Medulla oblongata (tissue), 1 donor: ENCODE data around the gene NRG3.

Experiments used
- DNase-seq: peaks from one replicate; pipeline ENCODE4 v3.0.0-alpha.2; 2015; ENCODE audit errors: extremely low spot score

The NRG3 gene

GRCh38 chr10:82084904-82085303, 209.9 kb downstream of the NRG3 start:
- DNase-seq: no peak

GRCh38 chr10:82089327-82089726, 214.3 kb downstream of the NRG3 start:
- DNase-seq: peak; percentile 3

GRCh38 chr10:82091413-82091812, 216.4 kb downstream of the NRG3 start:
- no peak for DNase-seq

- DNase-seq: no peak
These were observed 217.1 kb downstream of the NRG3 start for GRCh38 chr10:82092111-82092510.

- no peak for DNase-seq
These were observed 249.7 kb downstream of the NRG3 start for GRCh38 chr10:82124713-82125112.

GRCh38 chr10:82128527-82128926, 253.5 kb downstream of the NRG3 start:
- DNase-seq: no peak

GRCh38 chr10:82136103-82136502, 261.1 kb downstream of the NRG3 start:
- peak; percentile 74 for DNase-seq

- no peak for DNase-seq
These were observed 269.2 kb downstream of the NRG3 start for GRCh38 chr10:82144153-82144552.

GRCh38 chr10:82148764-82149163, 273.8 kb downstream of the NRG3 start:
- no peak for DNase-seq

GRCh38 chr10:82149674-82150073, 274.7 kb downstream of the NRG3 start:
- no peak for DNase-seq

GRCh38 chr10:82150123-82150900, 275.3 kb downstream of the NRG3 start:
- peak; percentile 33 for DNase-seq

- no peak for DNase-seq
These were observed 285.3 kb downstream of the NRG3 start for GRCh38 chr10:82160307-82160706.

GRCh38 chr10:82161264-82161663, 286.3 kb downstream of the NRG3 start:
- no peak for DNase-seq

- DNase-seq: no peak
These were observed 287.7 kb downstream of the NRG3 start for GRCh38 chr10:82162549-82163195.

GRCh38 chr10:82171899-82172298, 296.9 kb downstream of the NRG3 start:
- DNase-seq: no peak

- DNase-seq: no peak
These were observed 301.6 kb downstream of the NRG3 start for GRCh38 chr10:82176587-82176986.

- DNase-seq: peak; percentile 24
These were observed 315.7 kb downstream of the NRG3 start for GRCh38 chr10:82190432-82191260.

GRCh38 chr10:82191653-82192052, 316.7 kb downstream of the NRG3 start:
- peak; percentile 61 for DNase-seq

GRCh38 chr10:82192665-82193064, 317.7 kb downstream of the NRG3 start:
- DNase-seq: no peak

GRCh38 chr10:82194419-82194818, 319.4 kb downstream of the NRG3 start:
- DNase-seq: no peak

GRCh38 chr10:82206831-82207230, 331.8 kb downstream of the NRG3 start:
- no peak for DNase-seq

GRCh38 chr10:82208726-82209125, 333.7 kb downstream of the NRG3 start:
- no peak for DNase-seq
